ENCODE measurements around the gene FBXO33.
"Not testable (repeated sequence)": the region's sequence is repeated elsewhere in the genome, so short reads cannot be mapped to it uniquely, and the experiment has no call there.

Gene FBXO33

GRCh38 chr14:39370415-39370814, 61.8 kb downstream of the FBXO33 start:
- DNase-seq (ENCODE audit: low read depth in 2 of 2): no peak

GRCh38 chr14:39369029-39369428, 63.2 kb downstream of the FBXO33 start:
- DNase-seq (ENCODE audit: low read depth in 2 of 2): no peak

- peak; percentile 5 to 11 for DNase-seq (ENCODE audit: low read depth in 2 of 2)
These were observed 63.8 kb downstream of the FBXO33 start for GRCh38 chr14:39368261-39368959.

GRCh38 chr14:39367387-39367751, 64.9 kb downstream of the FBXO33 start:
- no peak for DNase-seq (ENCODE audit: low read depth in 2 of 2)

- no peak for DNase-seq (ENCODE audit: low read depth in 2 of 2)
These were observed 65.5 kb downstream of the FBXO33 start for GRCh38 chr14:39366460-39367386.

GRCh38 chr14:39365354-39365753, 66.9 kb downstream of the FBXO33 start:
- DNase-seq (ENCODE audit: low read depth in 2 of 2): no peak

GRCh38 chr14:39364509-39364908, 67.7 kb downstream of the FBXO33 start:
- no peak for DNase-seq (ENCODE audit: low read depth in 2 of 2)

- DNase-seq (ENCODE audit: low read depth in 2 of 2): not testable (repeated sequence)
These were observed 70.7 kb downstream of the FBXO33 start for GRCh38 chr14:39361556-39361955.

GRCh38 chr14:39360316-39360715, 71.9 kb downstream of the FBXO33 start:
- no peak for DNase-seq (ENCODE audit: low read depth in 2 of 2)

- DNase-seq (ENCODE audit: low read depth in 2 of 2): not testable (repeated sequence)
These were observed 73.2 kb downstream of the FBXO33 start for GRCh38 chr14:39359069-39359468.

GRCh38 chr14:39351708-39352107, 80.5 kb downstream of the FBXO33 start:
- no peak for DNase-seq (ENCODE audit: low read depth in 2 of 2)

GRCh38 chr14:39350866-39351265, 81.4 kb downstream of the FBXO33 start:
- DNase-seq (ENCODE audit: low read depth in 2 of 2): no peak

All from stimulated activated CD4-positive, alpha-beta T cell treated with anti-CD3 and anti-CD28 coated beads, Interleukin-4, amount 100 ng/mL, for 48 hours (primary cell).